Bronchial epithelial cell (primary cell): Measurements from ENCODE around the gene SOX6. TPM values are rescaled to one million over a fixed set of nuclear protein-coding genes. Genes with fewer than 3 reads are reported as not detected.

ENCODE experiments used
- DNase-seq: peaks from one replicate; pipeline ENCODE4 v3.0.0-alpha.2; 2010; ENCODE audit warnings: low read depth
- FAIRE-seq: peaks from 2 replicates; lab custom pipeline; 2011; peaks lifted over from hg19 to GRCh38; lab: Jason Lieb, UNC
- H3K27me3 ChIP-seq: 2 replicates; pipeline ENCODE4 v1.5.1; 2011; ENCODE audit warnings: low read length; ENCODE audit not compliant: control insufficient read depth, insufficient read depth
- H3K36me3 ChIP-seq: 2 replicates; pipeline ENCODE4 v1.5.1; 2011; ENCODE audit warnings: low read length; ENCODE audit not compliant: control insufficient read depth, insufficient read depth
- H3K4me3 ChIP-seq: 2 replicates; pipeline ENCODE4 v1.5.1; 2011; ENCODE audit warnings: mild to moderate bottlenecking, low read depth, low read length, control low read depth
- total RNA-seq: library from RNA; depleted of rRNA; stranded (reverse); fragments of >200 nt; gene quantifications from 2 replicates; pipeline ENCODE4 v1.2.1, GENCODE V29; 2014
- TF ChIP-seq, protein P1 (sequence below): IDR thresholded peaks from 2 replicates; pipeline ENCODE4 v1.5.1; 2011; ENCODE audit warnings: mild to moderate bottlenecking, moderate library complexity, low read length, control low read depth, inconsistent platforms; ENCODE audit not compliant: insufficient read depth, severe bottlenecking

The SOX6 gene
- total RNA-seq, 1 donor from 2014 or later = 0.53 TPM

DNA sequence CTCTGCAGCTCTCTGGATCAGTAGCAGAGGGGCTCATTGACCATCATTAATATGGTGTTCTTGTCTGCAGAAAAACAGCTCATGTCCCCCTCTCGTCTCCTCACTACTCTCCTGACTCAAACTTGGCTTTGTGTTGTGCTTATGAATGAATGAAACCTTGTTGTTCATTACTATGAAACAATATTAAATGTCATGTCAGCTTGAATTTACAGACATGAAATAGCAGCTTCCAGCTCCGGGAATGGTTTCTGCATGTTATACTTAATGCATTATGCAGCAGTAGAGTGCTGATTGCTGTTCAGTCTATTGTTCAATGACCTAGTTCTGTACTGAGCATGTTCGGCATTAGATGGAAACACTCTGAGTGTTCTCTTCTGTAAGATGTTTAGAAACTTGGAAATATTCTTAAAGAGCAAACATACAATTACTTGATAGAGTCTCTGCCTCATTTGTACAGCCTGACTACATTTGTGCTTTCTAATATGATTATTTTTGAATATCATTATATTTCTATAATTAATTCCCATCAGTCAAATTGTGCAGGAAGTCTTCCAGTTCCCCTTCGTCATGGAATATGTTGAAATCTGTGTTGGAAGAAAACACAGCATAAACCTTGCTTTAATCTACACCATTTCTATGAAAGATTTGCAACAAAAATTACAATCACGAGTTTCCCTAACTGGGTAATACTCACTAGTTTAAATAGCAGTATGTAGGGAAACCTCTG lies 340.4 kb downstream of the SOX6 start:
- TF ChIP-seq, protein P1, sequence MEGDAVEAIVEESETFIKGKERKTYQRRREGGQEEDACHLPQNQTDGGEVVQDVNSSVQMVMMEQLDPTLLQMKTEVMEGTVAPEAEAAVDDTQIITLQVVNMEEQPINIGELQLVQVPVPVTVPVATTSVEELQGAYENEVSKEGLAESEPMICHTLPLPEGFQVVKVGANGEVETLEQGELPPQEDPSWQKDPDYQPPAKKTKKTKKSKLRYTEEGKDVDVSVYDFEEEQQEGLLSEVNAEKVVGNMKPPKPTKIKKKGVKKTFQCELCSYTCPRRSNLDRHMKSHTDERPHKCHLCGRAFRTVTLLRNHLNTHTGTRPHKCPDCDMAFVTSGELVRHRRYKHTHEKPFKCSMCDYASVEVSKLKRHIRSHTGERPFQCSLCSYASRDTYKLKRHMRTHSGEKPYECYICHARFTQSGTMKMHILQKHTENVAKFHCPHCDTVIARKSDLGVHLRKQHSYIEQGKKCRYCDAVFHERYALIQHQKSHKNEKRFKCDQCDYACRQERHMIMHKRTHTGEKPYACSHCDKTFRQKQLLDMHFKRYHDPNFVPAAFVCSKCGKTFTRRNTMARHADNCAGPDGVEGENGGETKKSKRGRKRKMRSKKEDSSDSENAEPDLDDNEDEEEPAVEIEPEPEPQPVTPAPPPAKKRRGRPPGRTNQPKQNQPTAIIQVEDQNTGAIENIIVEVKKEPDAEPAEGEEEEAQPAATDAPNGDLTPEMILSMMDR = no peak
- no peaks in the 10 kb centered on the region for H3K36me3 ChIP-seq
- H3K27me3 ChIP-seq = no peaks in the 10 kb centered on the region
- FAIRE-seq (no peak), DNase-seq (no peak)
- H3K4me3 ChIP-seq = no peak overlapping the region

DNA sequence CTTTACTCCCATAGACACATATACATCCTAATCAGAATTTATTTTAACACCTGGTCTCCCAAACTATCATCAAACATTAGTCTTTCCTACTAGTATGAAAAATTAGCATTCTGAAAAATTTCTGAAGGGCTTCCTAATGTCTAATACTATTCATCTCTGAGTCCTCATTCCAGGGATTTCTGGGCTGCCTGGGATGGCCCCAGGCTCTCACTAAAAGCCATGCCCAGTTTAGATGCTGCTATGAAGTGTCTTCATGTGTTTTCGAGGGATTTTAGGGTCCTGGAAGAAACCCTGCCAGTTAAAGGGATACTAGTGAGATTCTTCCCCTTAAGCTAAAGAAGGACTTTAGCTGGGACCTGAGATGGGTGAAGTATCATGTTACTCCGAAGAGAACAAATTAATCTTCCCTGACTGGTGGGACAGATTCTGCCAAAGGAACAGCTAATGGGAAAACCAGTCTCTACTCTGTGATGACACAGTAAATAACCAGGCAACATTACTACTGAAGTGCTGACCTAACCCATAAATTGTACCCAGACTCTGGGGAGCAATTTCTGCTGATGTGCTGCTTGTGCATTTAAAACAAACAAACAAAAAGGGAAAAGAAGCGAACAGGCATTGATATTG lies 342.6 kb downstream of the SOX6 start:
- no peak for DNase-seq
- Histone ChIP-seq H3K4me3 (no peak overlapping the region), H3K27me3 (no peaks in the 10 kb centered on the region), H3K36me3 (no peaks in the 10 kb centered on the region)
- TF ChIP-seq, protein P1 = no peak
- no peak for FAIRE-seq

DNA sequence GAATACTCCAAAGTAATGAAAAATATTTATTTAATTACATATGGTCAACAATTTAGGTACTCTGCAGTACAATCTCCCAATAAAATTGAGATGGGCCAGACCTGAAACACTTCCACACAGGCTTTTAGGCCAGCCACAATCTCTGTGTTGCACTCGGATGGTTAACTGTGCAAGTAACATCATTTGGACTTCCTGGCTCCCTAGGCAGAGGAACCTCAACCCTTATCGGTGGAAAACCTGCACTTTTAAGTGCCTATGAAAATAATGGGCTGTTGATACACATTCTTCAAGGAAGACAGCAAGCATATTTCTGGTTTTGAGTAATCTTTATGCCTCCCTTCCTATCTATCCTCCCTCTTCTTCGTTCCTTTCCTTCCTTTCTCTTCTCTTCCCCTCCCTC lies 343.1 kb downstream of the SOX6 start:
- TF ChIP-seq, protein P1 = no peak
- FAIRE-seq (no peak), DNase-seq (no peak)
- Histone ChIP-seq H3K4me3 (no peak overlapping the region), H3K36me3 (no peaks in the 10 kb centered on the region), H3K27me3 (no peaks in the 10 kb centered on the region)

DNA sequence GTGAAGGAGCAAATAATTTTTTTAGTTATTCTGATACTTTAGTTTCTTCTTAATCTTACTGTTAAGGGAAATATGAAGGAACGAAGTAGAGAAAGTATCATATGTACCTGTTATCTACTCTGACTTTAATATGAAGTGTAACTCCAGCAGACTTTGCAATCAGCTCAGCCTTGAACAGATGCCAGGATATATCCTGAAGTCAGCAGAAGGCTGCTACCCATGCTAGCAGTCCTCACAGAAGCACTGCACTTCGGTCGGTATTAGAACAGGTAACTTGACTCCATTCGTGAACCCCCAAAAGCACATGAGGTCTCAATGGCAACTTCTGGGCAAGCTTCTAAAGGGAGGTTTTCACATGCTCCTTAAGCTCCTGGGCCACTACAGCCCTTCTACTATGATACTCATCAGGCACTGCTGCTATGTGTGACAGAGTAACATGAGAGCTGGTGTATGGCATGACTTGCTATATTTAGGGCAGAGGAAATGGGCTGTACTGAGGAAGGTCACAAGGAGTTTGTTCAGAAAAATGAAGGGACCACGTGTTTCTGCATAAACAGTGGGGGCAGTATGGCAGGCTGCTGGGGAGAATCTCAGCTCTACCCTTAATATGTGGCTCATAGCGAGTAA lies 344.1 kb downstream of the SOX6 start:
- FAIRE-seq = no peak
- H3K4me3 ChIP-seq = no peak overlapping the region
- TF ChIP-seq, protein P1 = no peak
- DNase-seq = no peak
- no peaks in the 10 kb centered on the region for H3K36me3 ChIP-seq
- H3K27me3 ChIP-seq = no peaks in the 10 kb centered on the region

DNA sequence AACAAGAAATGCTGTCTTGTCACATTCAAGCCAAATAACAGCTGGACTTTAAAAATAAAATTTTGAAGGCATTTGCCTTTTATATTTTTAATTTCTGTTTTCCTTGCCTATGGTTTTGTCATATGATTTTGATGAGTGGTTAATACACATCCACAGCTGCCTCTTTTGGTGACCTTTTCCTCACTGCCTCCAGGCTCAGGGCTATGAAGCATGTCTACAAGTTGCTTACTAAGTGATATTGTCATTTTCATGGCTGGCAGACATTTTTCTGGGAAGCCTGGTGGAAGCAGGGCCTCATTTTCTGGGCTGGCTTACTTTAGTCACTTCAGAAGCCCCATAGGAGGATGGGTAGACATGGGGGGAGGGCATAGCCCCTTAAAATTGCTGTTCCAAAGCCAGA lies 344.9 kb downstream of the SOX6 start:
- no peak for FAIRE-seq
- no peak overlapping the region for H3K4me3 ChIP-seq

More for the DNA sequence above, 344.9 kb downstream of the SOX6 start:
- DNase-seq = no peak
- TF ChIP-seq, protein P1 = no peak
- no peaks in the 10 kb centered on the region for H3K36me3 ChIP-seq
- H3K27me3 ChIP-seq = no peaks in the 10 kb centered on the region
